HEK293T (cell line): ENCODE results near the gene GXYLT1.

Experiments
- CTCF ChIA-PET: fragments of 350-600 bp; formaldehyde crosslinking; extraction: SDS; loops from one replicate; lab custom pipeline; 2021; ENCODE audit warnings: antibody characterized with exemption, inconsistent platforms; lab: Yijun Ruan, JAX
- POLR2A ChIA-PET: fragments of 350-600 bp; formaldehyde crosslinking; extraction: SDS; loops from one replicate; lab custom pipeline; 2020; ENCODE audit warnings: antibody characterized with exemption, inconsistent platforms; lab: Yijun Ruan, JAX
- DNase-seq: peaks from one replicate; pipeline ENCODE4 v3.0.0; 2012; ENCODE audit warnings: mixed read lengths; ENCODE audit errors: extremely low spot score
- ARNT ChIP-seq: fragments of 450-650 bp; IDR thresholded peaks from 2 replicates; pipeline ENCODE4 v1.6.1; 2017; ENCODE audit warnings: mild to moderate bottlenecking
- BHLHE40 ChIP-seq: fragments of 450-650 bp; IDR thresholded peaks from 2 replicates; pipeline ENCODE4 v1.6.1; 2016; ENCODE audit warnings: mild to moderate bottlenecking, moderate library complexity, borderline replicate concordance
- CTBP1 ChIP-seq: fragments of 450-650 bp; IDR thresholded peaks from 2 replicates; pipeline ENCODE4 v1.6.1; 2016; ENCODE audit warnings: borderline replicate concordance
- ELF4 ChIP-seq: fragments of 450-650 bp; IDR thresholded peaks from 2 replicates; pipeline ENCODE4 v1.6.1; 2017; ENCODE audit warnings: antibody characterized with exemption
- FOXA1 ChIP-seq: fragments of 450-650 bp; IDR thresholded peaks from 2 replicates; pipeline ENCODE4 v1.6.1; 2016; ENCODE audit warnings: mild to moderate bottlenecking
- FOXK2 ChIP-seq: fragments of 450-650 bp; IDR thresholded peaks from 2 replicates; pipeline ENCODE4 v1.6.1; 2016; ENCODE audit warnings: mild to moderate bottlenecking
- FOXM1 ChIP-seq: fragments of 450-650 bp; IDR thresholded peaks from 2 replicates; pipeline ENCODE4 v1.6.1; 2017; ENCODE audit warnings: mild to moderate bottlenecking, borderline replicate concordance
- HDGF ChIP-seq: fragments of 450-650 bp; IDR thresholded peaks from 2 replicates; pipeline ENCODE4 v1.6.1; 2017; ENCODE audit warnings: antibody characterized with exemption, borderline replicate concordance
- L3MBTL2 ChIP-seq: fragments of 450-650 bp; conservative IDR thresholded peaks from 2 replicates; pipeline ENCODE4 v1.6.1; 2016; ENCODE audit warnings: mild to moderate bottlenecking
- LEF1 ChIP-seq: fragments of 450-650 bp; IDR thresholded peaks from 2 replicates; pipeline ENCODE4 v1.6.1; 2017; ENCODE audit warnings: mild to moderate bottlenecking, borderline replicate concordance
- NFRKB ChIP-seq: fragments of 450-650 bp; IDR thresholded peaks from 2 replicates; pipeline ENCODE4 v1.6.1; 2016; ENCODE audit warnings: mild to moderate bottlenecking, moderate library complexity
- PKNOX1 ChIP-seq: fragments of 450-650 bp; IDR thresholded peaks from 2 replicates; pipeline ENCODE4 v1.6.1; 2016
- SP1 ChIP-seq: fragments of 450-650 bp; IDR thresholded peaks from 2 replicates; pipeline ENCODE4 v1.6.1; 2017
- SUZ12 ChIP-seq: fragments of 450-650 bp; IDR thresholded peaks from 2 replicates; pipeline ENCODE4 v1.6.1; 2016; ENCODE audit warnings: mild to moderate bottlenecking
- TARDBP ChIP-seq: fragments of 450-650 bp; IDR thresholded peaks from 2 replicates; pipeline ENCODE4 v1.6.1; 2016
- ZNF384 ChIP-seq: fragments of 450-650 bp; IDR thresholded peaks from 2 replicates; pipeline ENCODE4 v1.6.1; 2016

GXYLT1 gene

DNA sequence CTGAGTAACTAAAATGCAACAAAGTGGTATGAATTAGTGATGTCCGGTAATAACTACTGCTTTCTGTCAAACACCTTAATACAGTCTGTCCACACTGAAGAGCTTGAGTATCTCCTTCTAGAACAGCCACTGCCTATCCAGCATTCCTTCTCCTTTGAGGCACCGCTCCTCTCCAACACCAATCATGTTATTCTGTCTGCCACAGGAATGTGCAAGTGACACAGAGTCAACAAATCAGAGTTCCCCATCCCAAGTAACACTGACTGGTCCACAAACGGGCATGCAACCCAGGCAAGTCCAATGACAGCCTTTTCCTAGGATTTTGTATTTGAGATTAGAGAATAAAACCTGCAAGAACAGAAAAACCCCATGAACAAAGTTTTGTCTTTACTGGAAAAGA, 3.8 kb downstream of the GXYLT1 start:
- no peak for DNase-seq
- ChIA-PET POLR2A (no interaction called here), CTCF (no interaction called here)
- no peak for TF ChIP-seq FOXK2
- no peak for TF ChIP-seq ARNT
- TF ChIP-seq BHLHE40 = no peak
- no peak for TF ChIP-seq L3MBTL2
- TF ChIP-seq NFRKB = no peak
- no peak for TF ChIP-seq FOXA1
- no peak for TF ChIP-seq PKNOX1
- TF ChIP-seq FOXM1 = no peak
- TF ChIP-seq LEF1 = no peak
- TF ChIP-seq TARDBP = no peak
- no peak for TF ChIP-seq ELF4
- TF ChIP-seq HDGF = no peak
- no peak for TF ChIP-seq SUZ12
- TF ChIP-seq SP1 = no peak
- TF ChIP-seq CTBP1 = no peak
- no peak for TF ChIP-seq ZNF384

DNA sequence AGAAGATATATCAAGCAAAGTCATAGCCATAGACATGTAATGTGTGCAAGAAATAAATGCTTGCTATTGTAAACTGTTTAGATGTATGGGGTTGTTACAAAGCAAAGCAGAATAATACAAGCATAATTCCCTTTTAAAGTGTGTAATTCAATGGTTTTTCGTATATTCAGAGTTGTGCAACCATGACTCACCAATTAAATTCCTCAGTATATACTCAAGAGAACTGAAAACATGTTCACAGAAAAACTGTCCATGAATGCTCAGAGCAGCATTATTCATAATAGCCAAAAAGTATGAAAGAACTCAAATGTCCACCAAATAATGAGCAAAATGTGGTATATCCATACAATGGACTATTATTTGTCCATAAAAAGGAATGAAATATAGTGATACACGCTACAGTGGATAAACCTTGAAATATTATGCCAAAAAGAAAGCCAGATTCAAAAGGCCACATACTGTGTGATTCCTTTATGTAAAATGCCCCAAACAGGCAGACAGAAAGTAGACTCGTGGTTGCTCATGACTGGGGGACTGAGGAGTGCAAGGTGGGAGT, 9.3 kb downstream of the GXYLT1 start:
- CTCF ChIA-PET = no interaction called here
- DNase-seq = no peak
- POLR2A ChIA-PET = no interaction called here
- TF ChIP-seq LEF1 = no peak
- TF ChIP-seq TARDBP = no peak

GRCh38 chr12:42130672-42131402, 13.8 kb downstream of the GXYLT1 start:
- TF ChIP-seq ARNT = no peak
- TF ChIP-seq FOXM1 = no peak
- no peak for TF ChIP-seq SP1
- ChIA-PET CTCF (interaction anchor here (0.9 kb wide), 1 partner anchor 241 kb away, joined by 6 read pairs; no protein-coding TSS in a partner anchor), POLR2A (interaction anchor here (0.8 kb wide), 1 partner anchor 198 kb away, joined by 3 read pairs; no protein-coding TSS in a partner anchor)
- DNase-seq = no peak

DNA sequence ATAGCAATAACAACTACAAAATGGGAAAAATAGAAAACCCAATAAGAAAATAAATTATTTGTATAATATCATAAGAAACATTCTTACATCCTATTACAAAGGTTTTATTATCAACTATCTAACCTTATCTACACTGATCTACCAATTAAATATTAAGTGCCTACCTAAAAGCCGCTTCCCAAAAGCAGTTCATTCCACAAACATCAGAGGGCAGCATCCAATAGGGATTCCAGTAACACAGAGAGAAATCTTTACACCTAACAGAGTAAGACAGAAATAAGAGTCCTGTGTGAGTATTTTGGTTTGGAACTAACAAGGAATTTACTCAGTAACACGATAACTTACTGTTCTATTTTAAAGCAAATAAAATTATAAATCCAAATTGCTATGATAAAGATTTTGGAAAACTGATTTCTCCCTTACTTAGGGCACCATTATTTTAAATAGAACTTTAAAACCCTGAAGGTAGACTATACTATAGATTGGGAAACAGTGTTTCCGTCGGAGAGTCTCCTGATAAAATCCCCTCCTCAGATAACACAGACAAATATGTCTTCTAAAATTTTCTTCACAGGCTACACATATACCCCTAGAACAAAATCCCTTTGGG, 15.0 kb downstream of the GXYLT1 start:
- ChIA-PET CTCF (no interaction called here), POLR2A (no interaction called here)
- TF ChIP-seq ARNT (no peak), NFRKB (no peak), ELF4 (no peak), TARDBP (no peak), BHLHE40 (no peak), SUZ12 (no peak), HDGF (no peak), FOXM1 (no peak), CTBP1 (no peak), SP1 (no peak)
- DNase-seq = peak; percentile 45

DNA sequence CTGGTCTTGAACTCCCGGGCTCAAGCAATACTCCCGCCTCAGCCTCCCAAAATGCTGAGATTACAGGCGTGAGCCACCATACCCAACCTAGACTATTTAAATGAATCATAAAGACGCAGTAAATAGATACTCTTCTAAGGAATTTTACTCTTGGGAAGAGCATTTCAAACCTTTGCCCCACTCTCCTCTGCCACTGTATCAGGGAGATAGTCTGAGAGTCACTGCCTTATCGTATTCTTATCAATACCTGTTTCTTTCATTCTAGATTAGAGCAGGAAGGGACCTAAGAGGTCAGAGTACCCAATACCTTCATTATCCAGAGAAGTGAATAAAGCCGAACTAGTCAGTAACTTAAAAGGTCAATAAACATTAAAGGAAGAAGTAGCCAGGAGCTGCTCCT, 15.8 kb downstream of the GXYLT1 start:
- no peak for TF ChIP-seq NFRKB
- TF ChIP-seq L3MBTL2 = no peak
- TF ChIP-seq PKNOX1 = no peak
- TF ChIP-seq HDGF = no peak
- TF ChIP-seq ARNT = no peak
- TF ChIP-seq ZNF384 = no peak
- no peak for TF ChIP-seq FOXA1
- TF ChIP-seq TARDBP = no peak
- TF ChIP-seq FOXM1 = no peak
- no peak for TF ChIP-seq ELF4
- TF ChIP-seq SP1 = no peak
- TF ChIP-seq LEF1 = no peak
- TF ChIP-seq CTBP1 = no peak
- TF ChIP-seq FOXK2 = no peak
- no peak for TF ChIP-seq BHLHE40
- no peak for TF ChIP-seq SUZ12
- DNase-seq = no peak
- ChIA-PET POLR2A (interaction anchor here (1.4 kb wide), 1 partner anchor 16 kb away, joined by 3 read pairs; the partner anchor contains the start of gene GXYLT1), CTCF (no interaction called here)

- POLR2A ChIA-PET = interaction anchor here (1.4 kb wide), 1 partner anchor 17 kb away, joined by 3 read pairs; the partner anchor contains the start of gene GXYLT1
- CTCF ChIA-PET = interaction anchor here (1.0 kb wide), 1 partner anchor 243 kb away, joined by 4 read pairs; no protein-coding TSS in a partner anchor
- no peak for DNase-seq
- no peak for TF ChIP-seq ARNT
These were observed 16.3 kb downstream of the GXYLT1 start for GRCh38 chr12:42128327-42128726.

DNA sequence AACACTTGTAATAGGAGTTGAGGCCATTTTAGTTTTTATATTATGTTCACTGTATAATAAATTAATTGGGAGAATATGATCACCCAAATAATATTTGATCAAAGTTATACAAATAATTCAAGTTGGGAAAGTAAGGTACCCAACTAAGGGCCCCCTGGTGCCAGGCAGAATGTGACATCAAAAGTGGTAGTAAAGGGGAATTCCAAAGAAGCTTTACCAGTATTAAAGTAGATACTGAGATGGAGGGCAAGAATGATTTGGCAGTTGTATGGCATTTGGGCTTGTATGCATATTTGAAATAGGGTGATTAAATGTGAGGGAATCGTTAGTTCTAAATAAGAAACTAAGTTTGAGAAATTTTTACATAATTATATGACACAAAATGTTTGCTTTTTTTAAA, 17.7 kb downstream of the GXYLT1 start:
- TF ChIP-seq CTBP1 (no peak), BHLHE40 (no peak)
- CTCF ChIA-PET = interaction anchor here (0.8 kb wide), 1 partner anchor 24 kb away, joined by 4 read pairs; no protein-coding TSS in a partner anchor
- no peak for DNase-seq
- POLR2A ChIA-PET = no interaction called here
